Subcutaneous preadipocyte (primary cell): ENCODE measurements around the gene TUBGCP6. TPM values are rescaled to one million over a fixed set of nuclear protein-coding genes. Genes with fewer than 3 reads are reported as not detected.

ENCODE experiments used
- total RNA-seq: library from RNA; depleted of rRNA; stranded (reverse); fragments of >200 nt; gene quantifications from 2 replicates; pipeline ENCODE4 v1.2.3, GENCODE V29; 2012

The TUBGCP6 gene, protein sequence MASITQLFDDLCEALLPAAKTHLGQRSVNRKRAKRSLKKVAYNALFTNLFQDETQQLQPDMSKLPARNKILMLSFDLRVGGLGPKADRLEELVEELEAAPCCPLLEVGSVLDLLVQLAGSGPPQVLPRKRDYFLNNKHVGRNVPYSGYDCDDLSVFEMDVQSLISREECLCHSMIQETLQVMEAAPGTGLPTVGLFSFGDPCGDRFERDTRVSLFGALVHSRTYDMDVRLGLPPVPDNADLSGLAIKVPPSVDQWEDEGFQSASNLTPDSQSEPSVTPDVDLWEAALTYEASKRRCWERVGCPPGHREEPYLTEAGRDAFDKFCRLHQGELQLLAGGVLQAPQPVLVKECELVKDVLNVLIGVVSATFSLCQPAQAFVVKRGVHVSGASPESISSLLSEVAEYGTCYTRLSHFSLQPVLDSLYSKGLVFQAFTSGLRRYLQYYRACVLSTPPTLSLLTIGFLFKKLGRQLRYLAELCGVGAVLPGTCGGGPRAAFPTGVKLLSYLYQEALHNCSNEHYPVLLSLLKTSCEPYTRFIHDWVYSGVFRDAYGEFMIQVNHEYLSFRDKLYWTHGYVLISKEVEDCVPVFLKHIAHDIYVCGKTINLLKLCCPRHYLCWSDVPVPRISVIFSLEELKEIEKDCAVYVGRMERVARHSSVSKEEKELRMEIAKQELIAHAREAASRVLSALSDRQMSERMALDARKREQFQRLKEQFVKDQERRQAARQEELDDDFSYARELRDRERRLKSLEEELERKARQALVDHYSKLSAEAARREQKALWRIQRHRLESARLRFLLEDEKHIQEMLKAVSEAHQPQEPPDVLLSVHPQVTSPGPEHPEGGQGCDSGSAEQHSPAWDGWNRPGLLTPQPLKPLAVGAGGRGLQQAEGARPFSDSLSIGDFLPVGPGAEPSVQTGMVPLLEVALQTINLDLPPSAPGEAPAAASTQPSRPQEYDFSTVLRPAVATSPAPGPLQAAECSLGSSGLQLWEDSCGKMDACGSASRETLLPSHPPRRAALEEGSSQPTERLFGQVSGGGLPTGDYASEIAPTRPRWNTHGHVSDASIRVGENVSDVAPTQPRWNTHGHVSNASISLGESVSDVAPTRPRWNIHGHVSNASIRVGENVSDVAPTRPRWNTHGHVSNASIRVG (N-terminal part only)
- 27.9 and 28.5 TPM in 2 replicates for total RNA-seq

DNA sequence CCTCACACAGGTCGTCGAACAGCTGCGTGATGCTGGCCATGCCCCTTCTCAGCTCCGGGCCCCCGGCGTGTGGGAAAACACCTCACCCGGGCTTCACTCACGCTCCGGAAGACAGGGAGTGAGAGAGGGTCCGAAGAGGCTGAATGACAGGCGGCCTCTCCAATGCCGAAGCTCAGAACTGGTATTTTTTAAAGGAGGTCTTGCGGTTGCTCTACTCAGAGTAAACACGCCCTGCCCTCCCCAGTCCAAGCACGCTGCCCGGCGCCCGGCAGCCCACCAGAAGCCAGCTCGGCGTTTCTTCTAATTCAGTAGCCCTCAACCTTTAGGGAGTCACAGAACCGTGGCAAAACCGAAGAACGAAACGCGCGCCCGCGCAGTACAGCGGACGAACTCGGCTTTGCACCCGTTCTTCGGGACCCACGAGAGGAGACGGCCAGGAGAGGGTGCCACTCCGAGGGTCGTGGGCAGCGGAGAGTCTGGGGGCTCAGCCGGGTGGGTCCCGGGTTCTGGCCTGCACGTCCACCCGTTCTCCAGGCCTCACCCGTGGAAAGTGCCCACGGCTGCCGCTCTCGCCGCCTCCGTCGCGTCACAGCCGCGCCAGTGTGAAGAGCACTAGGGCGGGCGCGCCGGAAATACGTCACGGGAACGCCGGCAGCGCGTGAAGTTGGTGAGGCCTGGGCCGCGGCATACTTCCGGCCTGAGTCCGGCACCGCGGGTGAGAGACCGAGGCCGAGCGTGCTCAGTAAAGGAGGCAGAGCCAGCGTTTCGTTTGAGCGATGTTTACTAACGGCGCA lies at the start of gene TUBGCP6:
TUBGCP6 (minus strand) TSS at position 604 of the 794 bp plus-strand sequence; CDS start at position 40, 564 bp downstream.

DNA sequence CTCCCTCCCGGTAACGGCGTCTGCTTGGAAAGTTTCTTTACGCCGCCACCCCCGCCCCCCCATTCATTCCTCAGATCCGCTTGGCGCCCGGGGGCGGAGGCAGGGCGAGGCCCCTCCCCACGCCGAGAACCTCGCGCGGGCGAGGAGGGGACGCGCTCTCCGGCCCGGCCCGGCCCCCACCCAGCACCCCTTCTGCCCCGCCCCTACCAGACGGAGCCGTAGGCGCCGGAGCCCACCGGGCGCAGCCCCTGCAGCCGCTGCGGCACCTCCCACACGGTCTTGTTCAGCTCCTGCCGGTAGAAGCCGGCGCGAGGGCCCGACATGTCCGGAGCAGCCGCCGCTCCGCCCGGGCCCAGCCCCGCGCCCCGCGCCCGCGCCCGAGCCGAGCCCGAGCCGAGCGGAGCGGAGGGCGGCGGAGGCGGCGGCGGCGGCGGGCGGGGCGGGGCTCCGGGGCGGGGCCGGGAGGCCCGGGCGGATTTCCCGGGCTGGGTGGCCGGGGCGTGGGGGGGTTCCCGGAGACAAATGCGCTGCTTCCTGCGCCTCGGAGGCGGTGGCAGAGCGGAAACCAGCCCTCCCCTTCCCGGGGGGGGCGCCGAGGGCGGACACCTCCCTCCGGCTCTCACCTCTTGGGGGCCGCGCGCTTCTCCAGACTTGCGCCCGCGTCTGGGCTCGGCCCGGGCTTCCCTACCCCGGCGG lies 25.3 kb upstream of the TUBGCP6 start, which contains the start of gene MAPK11:
MAPK11 (minus strand) TSS at position 411 of the 696 bp plus-strand sequence; CDS start at position 323, 88 bp downstream.

DNA sequence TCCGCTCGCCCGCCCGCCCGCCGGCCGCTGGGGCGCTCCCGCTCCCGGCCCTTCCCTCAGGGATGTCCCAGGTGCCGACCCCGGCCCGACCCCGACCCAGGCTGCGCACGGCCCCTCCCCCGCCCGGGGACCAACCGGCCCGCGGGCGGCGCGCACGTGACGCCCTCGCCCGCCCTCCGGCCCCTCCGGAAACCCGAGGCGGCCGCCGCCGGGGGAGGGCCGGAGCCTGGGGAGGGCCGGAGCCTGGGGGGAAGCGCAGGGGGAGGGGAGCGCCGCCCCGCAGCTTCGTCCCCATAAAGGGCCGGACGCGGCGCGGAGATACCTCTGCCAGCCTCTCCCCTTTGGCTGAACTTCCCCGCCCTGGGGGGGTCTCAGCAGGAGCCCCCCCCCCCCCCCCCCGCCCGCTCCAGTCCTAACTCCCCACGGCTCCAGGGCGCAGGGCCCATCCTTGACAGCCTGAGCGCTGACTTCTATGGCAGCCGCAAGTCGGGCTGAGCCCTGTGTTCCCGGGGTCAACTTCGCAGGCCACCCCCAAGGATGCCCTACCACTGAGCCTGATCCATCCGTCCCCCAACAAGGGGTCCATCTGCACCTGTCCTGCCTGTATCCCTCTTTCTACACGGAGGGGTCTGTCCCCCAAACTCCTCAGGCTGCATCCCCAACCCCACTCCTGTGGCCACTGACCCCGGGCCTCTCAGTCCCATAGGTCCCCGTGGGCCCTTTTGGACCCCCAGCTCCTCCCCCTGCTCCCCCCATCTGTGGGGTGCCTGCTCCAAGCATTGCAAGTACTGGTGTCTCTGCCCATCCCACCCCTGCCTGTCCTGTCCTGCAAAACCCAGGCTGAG lies 17.0 kb upstream of the TUBGCP6 start, which contains the start of gene MAPK12:
MAPK12 (minus strand) TSS at position 69 of the 845 bp plus-strand sequence. CDS start 174 bp downstream, outside the sequence.

DNA sequence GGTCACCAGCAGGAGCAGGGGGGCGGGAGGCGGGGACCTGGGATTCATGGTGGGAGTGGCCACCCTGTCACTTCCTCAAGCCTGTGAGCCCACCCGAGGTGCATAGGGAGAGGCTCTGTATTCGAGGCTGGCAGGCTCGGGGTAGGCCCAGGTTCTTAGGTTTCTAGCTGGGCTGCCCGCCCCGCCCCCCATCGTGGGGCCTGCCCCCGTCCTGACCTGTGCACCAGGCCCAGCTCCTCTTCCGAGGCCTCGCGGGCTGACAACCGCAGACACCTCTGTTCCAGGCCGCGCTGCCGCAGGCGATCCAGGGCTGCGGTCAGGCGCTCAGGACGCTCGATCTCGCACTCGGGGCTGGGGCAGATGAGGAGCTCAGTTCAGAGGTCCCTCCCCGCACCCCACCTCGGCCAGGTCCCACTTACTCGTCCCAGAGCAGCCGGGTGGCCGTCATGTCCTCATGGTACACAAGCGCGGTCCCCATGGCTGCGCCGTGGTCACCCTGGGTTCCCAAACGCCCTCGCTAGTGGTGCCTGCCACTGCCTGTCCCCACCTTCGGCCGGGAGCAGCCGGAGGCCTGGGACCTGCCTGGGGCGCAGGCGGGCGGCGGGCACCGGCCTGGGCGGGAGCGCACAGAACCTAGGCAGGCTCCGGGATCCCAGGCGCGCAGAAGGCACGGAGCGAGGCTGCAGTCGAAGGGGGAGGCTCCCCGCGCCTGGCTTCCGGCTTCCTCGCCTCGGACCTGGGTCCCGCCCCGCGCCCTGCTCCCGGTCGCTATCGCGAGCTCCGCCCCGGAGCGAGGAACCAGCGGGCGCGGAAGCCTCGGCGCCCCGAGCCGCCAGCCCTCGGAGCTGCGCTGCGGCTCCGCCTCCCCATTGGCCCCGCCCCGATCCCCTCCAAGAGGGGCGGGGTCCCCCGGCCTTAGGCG lies 6.0 kb upstream of the TUBGCP6 start, which contains the start of gene HDAC10:
HDAC10 (minus strand) TSS at position 711 of the 922 bp plus-strand sequence; CDS start at position 478, 233 bp downstream.

DNA sequence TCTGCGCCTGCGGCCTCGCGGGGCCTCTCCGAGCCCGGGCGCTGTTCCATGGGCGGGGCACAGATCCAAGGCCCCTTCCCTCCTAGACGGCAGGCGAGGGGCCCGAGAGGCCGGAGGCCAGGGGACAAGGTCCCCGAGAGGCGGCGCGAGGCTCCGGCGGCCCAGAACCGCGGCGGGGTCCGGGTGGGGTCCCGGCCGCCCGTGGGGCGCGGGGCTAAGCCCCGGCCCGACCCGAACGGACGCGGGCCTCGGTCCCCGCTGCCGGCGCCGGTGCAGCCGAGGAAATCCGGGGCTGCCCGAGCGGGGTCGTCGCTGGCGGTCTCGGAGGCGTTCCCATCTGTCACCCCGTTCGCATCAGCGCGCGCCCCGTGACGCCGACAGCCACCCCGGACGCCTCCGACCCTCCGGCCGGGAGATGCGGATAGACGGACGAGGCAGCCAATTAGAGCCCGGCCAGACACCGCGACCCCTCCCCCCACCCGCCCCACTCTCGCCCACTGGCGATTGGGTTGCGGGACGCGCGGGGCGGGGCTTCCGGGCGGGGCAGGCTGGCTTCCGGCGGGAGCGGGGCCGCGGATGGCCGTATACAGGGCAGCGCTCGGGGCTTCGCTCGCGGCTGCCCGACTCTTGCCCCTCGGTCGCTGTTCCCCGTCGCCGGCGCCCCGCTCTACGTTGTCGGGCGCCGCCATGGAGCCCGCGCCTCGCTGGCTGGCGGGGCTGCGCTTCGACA lies 44.2 kb downstream of the TUBGCP6 start, which contains the start of gene SELENOO:
SELENOO (plus strand) TSS at position 551 of the 730 bp plus-strand sequence; CDS start at position 577, 26 bp downstream.

DNA sequence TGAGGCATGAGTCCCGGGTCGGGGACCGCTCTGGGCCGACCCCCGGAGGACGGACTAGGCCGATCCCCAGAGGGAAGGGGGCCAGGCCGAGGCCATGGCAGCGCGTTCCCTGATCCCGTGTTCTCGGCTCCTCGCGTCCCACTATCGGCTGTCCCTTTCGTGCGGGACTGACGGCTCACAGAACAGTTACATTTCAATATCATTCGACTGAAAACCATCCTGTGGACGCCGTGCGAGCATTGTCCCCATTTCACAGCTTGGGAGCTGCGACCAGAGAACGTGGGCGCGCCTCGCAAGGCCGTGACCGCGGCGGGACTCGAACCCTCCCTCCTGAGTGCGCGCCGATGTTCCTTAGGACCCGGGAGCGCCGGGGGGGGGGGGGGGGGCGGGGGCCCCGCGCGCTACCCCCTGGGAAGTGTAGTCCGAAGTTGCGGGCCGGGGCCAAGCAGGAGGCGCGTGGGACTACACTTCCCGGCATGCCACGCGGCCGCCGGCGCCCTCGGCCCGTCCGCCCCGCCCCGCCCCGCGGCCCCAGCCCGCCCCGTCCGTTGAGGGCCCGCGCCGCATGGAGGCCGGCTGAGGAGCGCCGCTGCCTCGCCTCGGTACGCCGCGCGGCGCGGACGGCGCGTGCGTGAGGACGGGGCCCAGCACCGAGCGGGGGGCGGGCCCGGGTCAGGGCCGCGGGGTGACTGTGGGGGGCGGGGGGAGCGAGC lies 59.3 kb downstream of the TUBGCP6 start, which contains the start of gene TRABD:
TRABD (plus strand) TSS at position 539 of the 713 bp plus-strand sequence. CDS start 7,148 bp downstream, outside the sequence.

DNA sequence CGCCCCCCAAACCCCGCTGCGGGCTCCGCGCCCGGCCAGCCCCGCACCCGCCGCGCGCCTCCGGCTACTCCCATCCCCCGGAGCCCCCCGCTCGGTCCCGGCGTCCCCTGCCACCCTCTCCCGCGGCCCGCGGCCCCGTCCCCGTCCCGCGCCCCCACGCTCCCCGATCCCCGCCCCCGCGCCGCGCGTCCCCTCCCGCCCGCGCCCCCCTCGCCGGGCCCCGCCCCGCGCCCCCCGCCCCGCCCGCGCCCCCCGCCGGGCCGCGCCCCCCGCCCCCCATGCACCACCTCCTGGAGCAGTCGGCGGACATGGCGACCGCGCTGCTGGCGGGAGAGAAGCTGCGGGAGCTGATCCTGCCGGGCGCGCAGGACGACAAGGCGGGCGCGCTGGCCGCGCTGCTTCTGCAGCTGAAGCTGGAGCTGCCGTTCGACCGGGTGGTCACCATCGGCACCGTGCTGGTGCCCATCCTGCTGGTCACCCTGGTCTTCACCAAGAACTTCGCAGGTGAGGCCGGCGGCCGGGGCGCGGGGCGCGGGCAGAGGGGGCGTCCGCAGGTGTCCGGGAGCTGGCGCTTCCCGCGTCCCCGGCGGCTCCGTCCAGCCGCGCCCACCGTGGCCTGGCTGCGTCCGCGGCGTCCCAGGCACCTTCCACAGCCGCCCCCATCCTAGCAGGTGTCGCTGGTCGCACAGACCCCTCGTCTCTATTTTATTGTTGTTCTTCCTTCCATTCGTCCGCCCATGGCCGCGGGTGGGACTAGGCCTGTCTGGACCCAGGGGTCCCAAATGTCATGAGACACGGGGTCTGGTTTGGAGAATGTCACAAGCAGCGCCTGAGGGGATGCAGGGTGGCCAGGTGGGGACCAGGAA lies 74.1 kb downstream of the TUBGCP6 start, which contains the start of gene PANX2:
PANX2 (plus strand) TSS at position 279 of the 866 bp plus-strand sequence; CDS start at position 279, 0 bp downstream.

Other genes with a start within 250 kb of the TUBGCP6 start
- gene IL17REL, start 232.3 kb downstream of the TUBGCP6 start, total RNA-seq = not detected in 2 replicates
- not detected in 2 replicates for gene TTLL8, start 186.7 kb downstream of the TUBGCP6 start, total RNA-seq
- not detected in 2 replicates for gene MLC1, start 159.6 kb downstream of the TUBGCP6 start, total RNA-seq
- 0.37 and 0.59 TPM in 2 replicates for gene MOV10L1, start 155.0 kb downstream of the TUBGCP6 start, total RNA-seq
- gene PANX2, start 74.3 kb downstream of the TUBGCP6 start, total RNA-seq = under 0.01 and 0.37 TPM in 2 replicates
- 24.3 and 34.2 TPM in 2 replicates for gene TRABD, start 59.1 kb downstream of the TUBGCP6 start, total RNA-seq
- gene SELENOO, start 44.0 kb downstream of the TUBGCP6 start, total RNA-seq = 19.5 and 22.3 TPM in 2 replicates
- 19.1 and 22.5 TPM in 2 replicates for gene HDAC10, start 6.2 kb upstream of the TUBGCP6 start, total RNA-seq
- 24.3 and 34.8 TPM in 2 replicates for gene MAPK12, start 16.7 kb upstream of the TUBGCP6 start, total RNA-seq
- 2.5 and 4.4 TPM in 2 replicates for gene MAPK11, start 25.4 kb upstream of the TUBGCP6 start, total RNA-seq
- 81.7 and 93.0 TPM in 2 replicates for gene PLXNB2, start 62.6 kb upstream of the TUBGCP6 start, total RNA-seq
- gene DENND6B, start 82.0 kb upstream of the TUBGCP6 start, total RNA-seq = 0.39 and 2.2 TPM in 2 replicates
- gene PPP6R2, start 98.3 kb upstream of the TUBGCP6 start, total RNA-seq = 41.2 and 48.7 TPM in 2 replicates
- gene SBF1, start 230.0 kb upstream of the TUBGCP6 start, total RNA-seq = 63.6 and 76.8 TPM in 2 replicates
- 0.39 and 2.2 TPM in 2 replicates for gene ADM2, start 236.5 kb upstream of the TUBGCP6 start, total RNA-seq
- gene MIOX, start 241.8 kb upstream of the TUBGCP6 start, total RNA-seq = 0.20 TPM in 1 of 2 replicates, not detected in the other